ENCODE data around the gene C14orf180. TPM values are rescaled to one million over a fixed set of nuclear protein-coding genes. Genes with fewer than 3 reads are reported as not detected.

The C14orf180 gene
- total RNA-seq, 1 experiment from 2014 or later = not detected

- intact Hi-C loops (cut with micrococcal nuclease; ENCODE audit: unreplicated experiment) (no loop called here), in situ Hi-C loops (cut with HindIII; ENCODE audit: low pct_unique_long_range_greater_than_20kb, low sequenced_read_pairs) (no loop called here)
- H3K36me3 ChIP-seq (ENCODE audit: control insufficient read depth, insufficient read depth, low read length) = no peaks in the 10 kb centered on the region
- no peaks in the 10 kb centered on the region; the same call in 1 of the 2 replicates for H3K27me3 ChIP-seq (ENCODE audit: control insufficient read depth, insufficient read depth, low read length)
- H3K4me1 ChIP-seq (ENCODE audit: control insufficient read depth, insufficient read depth, low read length) = no peaks in the 10 kb centered on the region
- H3K27ac ChIP-seq (ENCODE audit: low read length) = no peak overlapping the region
- ChIA-PET CTCF (no interaction called here), POLR2A (no interaction called here)
- H3K9me3 ChIP-seq (ENCODE audit: control insufficient read depth, insufficient read depth, low read depth, low read length) = no peaks in the 10 kb centered on the region
- TF ChIP-seq TCF7L2 (IDR thresholded peaks at IDR 0.05; ENCODE audit: low read depth, low read length) = no peak
- TF ChIP-seq CTCF (IDR thresholded peaks at IDR 0.05) = no peak
- no peak for TF ChIP-seq POLR2AphosphoS5 (IDR thresholded peaks at IDR 0.05; ENCODE audit: low read depth, low read length)
- TF ChIP-seq REST (IDR thresholded peaks at IDR 0.05; ENCODE audit: insufficient read depth in 1 of 2, low read depth in 2 of 2, low read length in 1 of 2) = no peak
- TF ChIP-seq SIN3A (IDR thresholded peaks at IDR 0.05; ENCODE audit: borderline replicate concordance, insufficient read depth, low read depth, low read length) = no peak
- no peak for DNase-seq (ENCODE audit: low read depth, low spot score)
- H3K4me3 ChIP-seq (ENCODE audit: low read depth in 2 of 2, low read length in 2 of 2) = no peak overlapping the region
- no TSS peak for BruUV-seq (replicated peaks)
- ATAC-seq = no peak
These were observed 31.4 kb upstream of the C14orf180 start for GRCh38 chr14:104547998-104548700.

- no peak for TF ChIP-seq TCF7L2 (IDR thresholded peaks at IDR 0.05; ENCODE audit: low read depth, low read length)
- no peak for TF ChIP-seq SIN3A (IDR thresholded peaks at IDR 0.05; ENCODE audit: borderline replicate concordance, insufficient read depth, low read depth, low read length)
- no peak for TF ChIP-seq POLR2AphosphoS5 (IDR thresholded peaks at IDR 0.05; ENCODE audit: low read depth, low read length)
- TF ChIP-seq CTCF (IDR thresholded peaks at IDR 0.05) = no peak
- TF ChIP-seq REST (IDR thresholded peaks at IDR 0.05; ENCODE audit: insufficient read depth in 1 of 2, low read depth in 2 of 2, low read length in 1 of 2) = no peak
- Histone ChIP-seq H3K36me3 (ENCODE audit: control insufficient read depth, insufficient read depth, low read length) (no peaks in the 10 kb centered on the region), H3K9me3 (ENCODE audit: control insufficient read depth, insufficient read depth, low read depth, low read length) (no peaks in the 10 kb centered on the region), H3K27me3 (ENCODE audit: control insufficient read depth, insufficient read depth, low read length) (no peaks in the 10 kb centered on the region; the same call in 1 of the 2 replicates), H3K4me3 (ENCODE audit: low read depth in 2 of 2, low read length in 2 of 2) (no peak overlapping the region), H3K4me1 (ENCODE audit: control insufficient read depth, insufficient read depth, low read length) (no peaks in the 10 kb centered on the region), H3K27ac (ENCODE audit: low read length) (no peak overlapping the region)
- no peak for DNase-seq (ENCODE audit: low read depth, low spot score)
- ATAC-seq = no peak
- in situ Hi-C loops (cut with HindIII; ENCODE audit: low pct_unique_long_range_greater_than_20kb, low sequenced_read_pairs) = no loop called here
- ChIA-PET CTCF (no interaction called here), POLR2A (no interaction called here)
- BruUV-seq (replicated peaks) = no TSS peak
- intact Hi-C loops (cut with micrococcal nuclease; ENCODE audit: unreplicated experiment) = no loop called here
These were observed 30.6 kb upstream of the C14orf180 start for GRCh38 chr14:104548802-104549535.
